H9 (cell line): Measurements from ENCODE around the gene ERC2. TPM values are rescaled to one million over a fixed set of nuclear protein-coding genes. Genes with fewer than 3 reads are reported as not detected.

Experiments
- DNase-seq: peaks from one replicate; pipeline ENCODE4 v3.0.0-alpha.2; 2017
- H2AFZ ChIP-seq: one replicate; pipeline ENCODE4 v1.6.1; 2013; ENCODE audit warnings: mild to moderate bottlenecking, low read length, control low read depth, moderate library complexity
- H2AK5ac ChIP-seq: 2 replicates; pipeline ENCODE4 v1.6.1; 2013; ENCODE audit warnings: low read length, control low read depth, mixed read lengths; ENCODE audit not compliant: insufficient read length
- H2BK120ac ChIP-seq: one replicate; pipeline ENCODE4 v1.6.1; 2013; ENCODE audit warnings: low read depth, mild to moderate bottlenecking, low read length, control low read depth, inconsistent platforms; ENCODE audit not compliant: poor library complexity, severe bottlenecking
- H2BK12ac ChIP-seq: 2 replicates; pipeline ENCODE4 v1.6.1; 2013; ENCODE audit warnings: low read length, control low read depth, mixed read lengths, low read depth; ENCODE audit not compliant: insufficient read length
- H2BK15ac ChIP-seq: 2 replicates; pipeline ENCODE4 v1.6.1; 2013; ENCODE audit warnings: low read depth, low read length, control low read depth
- H2BK20ac ChIP-seq: one replicate; pipeline ENCODE4 v1.6.1; 2013; ENCODE audit warnings: low read depth, mild to moderate bottlenecking, low read length, control low read depth, inconsistent platforms; ENCODE audit not compliant: poor library complexity, severe bottlenecking
- H2BK5ac ChIP-seq: 2 replicates; pipeline ENCODE4 v1.6.1; 2013; ENCODE audit warnings: low read length, control low read depth, mixed read lengths; ENCODE audit not compliant: insufficient read length
- H3K14ac ChIP-seq: 2 replicates; pipeline ENCODE4 v1.6.1; 2013; ENCODE audit warnings: low read length, control low read depth; ENCODE audit not compliant: insufficient read depth
- H3K18ac ChIP-seq: 2 replicates; pipeline ENCODE4 v1.6.1; 2013; ENCODE audit warnings: low read depth, mild to moderate bottlenecking, mixed read lengths, low read length, control low read depth; ENCODE audit not compliant: insufficient read length
- H3K23ac ChIP-seq: 2 replicates; pipeline ENCODE4 v1.6.1; 2013; ENCODE audit warnings: low read length, control low read depth, mixed read lengths, low read depth; ENCODE audit not compliant: insufficient read length
- H3K23me2 ChIP-seq: 2 replicates; pipeline ENCODE4 v1.6.1; 2013; ENCODE audit warnings: low read depth, mild to moderate bottlenecking, mixed read lengths, low read length, control low read depth; ENCODE audit not compliant: insufficient read length, poor library complexity, severe bottlenecking
- H3K27ac ChIP-seq: 2 replicates; pipeline ENCODE4 v1.5.1; 2013; ENCODE audit warnings: low read length, control low read depth, mixed read lengths, low read depth; ENCODE audit not compliant: insufficient read length
- H3K27me3 ChIP-seq: 2 replicates; pipeline ENCODE4 v1.6.1; 2013; ENCODE audit warnings: low read length, control low read depth, inconsistent platforms; ENCODE audit not compliant: insufficient read depth
- H3K4ac ChIP-seq: 2 replicates; pipeline ENCODE4 v1.6.1; 2013; ENCODE audit warnings: low read depth, mild to moderate bottlenecking, control low read depth, inconsistent platforms, low read length, moderate library complexity
- H3K4me1 ChIP-seq: 2 replicates; pipeline ENCODE4 v1.6.1; 2013; ENCODE audit warnings: low read length, control low read depth, inconsistent platforms; ENCODE audit not compliant: insufficient read depth
- H3K4me2 ChIP-seq: 2 replicates; pipeline ENCODE4 v1.6.1; 2013; ENCODE audit warnings: low read length, control low read depth, mixed read lengths; ENCODE audit not compliant: insufficient read length, insufficient read depth
- H3K56ac ChIP-seq: 2 replicates; pipeline ENCODE4 v1.6.1; 2013; ENCODE audit warnings: low read depth, mild to moderate bottlenecking, mixed read lengths, low read length, control low read depth; ENCODE audit not compliant: insufficient read length
- H3K79me1 ChIP-seq: 2 replicates; pipeline ENCODE4 v1.6.1; 2013; ENCODE audit warnings: low read depth, mild to moderate bottlenecking, moderate library complexity, low read length, control low read depth, inconsistent platforms; ENCODE audit not compliant: insufficient read depth, poor library complexity, severe bottlenecking
- H3K79me2 ChIP-seq: 2 replicates; pipeline ENCODE4 v1.6.1; 2013; ENCODE audit warnings: low read length, control low read depth, inconsistent platforms; ENCODE audit not compliant: insufficient read depth
- H3K9ac ChIP-seq: 2 replicates; pipeline ENCODE4 v1.6.1; 2013; ENCODE audit warnings: low read length, control low read depth, mixed read lengths; ENCODE audit not compliant: insufficient read length; ENCODE audit errors: extremely low read depth
- H3K9me3 ChIP-seq: one replicate; pipeline ENCODE4 v1.6.1; 2013; ENCODE audit warnings: low read depth, low read length, inconsistent platforms; ENCODE audit not compliant: control insufficient read depth
- H3T11ph ChIP-seq: one replicate; pipeline ENCODE4 v1.6.1; 2013; ENCODE audit warnings: mild to moderate bottlenecking, low read length, control low read depth, inconsistent platforms
- H4K20me1 ChIP-seq: one replicate; pipeline ENCODE4 v1.6.1; 2013; ENCODE audit not compliant: control insufficient read depth, insufficient read length, insufficient read depth
- H4K5ac ChIP-seq: 2 replicates; pipeline ENCODE4 v1.6.1; 2013; ENCODE audit warnings: low read depth, mild to moderate bottlenecking, mixed read lengths, low read length, control low read depth; ENCODE audit not compliant: insufficient read length
- H4K8ac ChIP-seq: replicated peaks from 2 replicates; pipeline ENCODE4 v1.6.1; 2013; ENCODE audit warnings: low read length, control low read depth, mixed read lengths, low read depth; ENCODE audit not compliant: insufficient read length
- H4K91ac ChIP-seq: 2 replicates; pipeline ENCODE4 v1.6.1; 2013; ENCODE audit warnings: low read depth, mild to moderate bottlenecking, moderate library complexity, mixed read lengths, low read length, control low read depth; ENCODE audit not compliant: insufficient read length
- H3K27ac Mint-ChIP-seq, 3 experiments: 2 replicates in 2 of 3; 3 replicates in 1 of 3; pipeline ENCODE4 v1.8.0; 2020 to 2021; ENCODE audit warnings: mixed read lengths in 3 of 3, mild to moderate bottlenecking in 1 of 3, moderate library complexity in 1 of 3
- H3K27me3 Mint-ChIP-seq: 2 replicates; pipeline ENCODE4 v1.8.0; 2021; ENCODE audit warnings: low read depth, mild to moderate bottlenecking, moderate library complexity, mixed read lengths
- H3K36me3 Mint-ChIP-seq, 3 experiments: 2 replicates in 2 of 3; 3 replicates in 1 of 3; pipeline ENCODE4 v1.8.0; 2020 to 2021; ENCODE audit warnings: low read depth in 3 of 3, mixed read lengths in 3 of 3; ENCODE audit not compliant: insufficient read depth in 1 of 3
- H3K4me1 Mint-ChIP-seq, 2 experiments: 2 replicates each; pipeline ENCODE4 v1.8.0; 2020; ENCODE audit warnings: mixed read lengths in 2 of 2
- H3K4me3 Mint-ChIP-seq, 2 experiments: 2 replicates in 1 of 2; 3 replicates in 1 of 2; pipeline ENCODE4 v1.8.0; 2020 to 2021; ENCODE audit warnings: mild to moderate bottlenecking in 2 of 2, mixed read lengths in 2 of 2, moderate library complexity in 1 of 2
- H3K9me3 Mint-ChIP-seq, 2 experiments: 2 replicates in 1 of 2; 3 replicates in 1 of 2; pipeline ENCODE4 v1.8.0; 2020; ENCODE audit warnings: mild to moderate bottlenecking in 2 of 2, mixed read lengths in 2 of 2, moderate library complexity in 1 of 2
- WGBS: extraction: QIAGEN DNeasy Blood & Tissue Kit; methylation state at CpG from one replicate; pipeline ENCODE4 v1.1.7; 2013; ENCODE audit warnings: missing lambda C conversion rate, low lambda C conversion rate, mixed read lengths; ENCODE audit not compliant: insufficient read length; ENCODE audit errors: extremely low coverage; 5-methylcytosine and 5-hydroxymethylcytosine counted together
- total RNA-seq: library from RNA; stranded (reverse); gene quantifications from 2 replicates; pipeline ENCODE4 v1.2.1, GENCODE V29; 2021
- TF ChIP-seq, protein P1 (sequence below): fragments of 200-600 bp; sonication (generic); conservative IDR thresholded peaks from 3 replicates; pipeline ENCODE4 v1.8.0; 2021; ENCODE audit warnings: antibody characterized with exemption, mild to moderate bottlenecking

ERC2 gene
- total RNA-seq, 1 experiment from 2014 or later: 15.4 TPM

DNA sequence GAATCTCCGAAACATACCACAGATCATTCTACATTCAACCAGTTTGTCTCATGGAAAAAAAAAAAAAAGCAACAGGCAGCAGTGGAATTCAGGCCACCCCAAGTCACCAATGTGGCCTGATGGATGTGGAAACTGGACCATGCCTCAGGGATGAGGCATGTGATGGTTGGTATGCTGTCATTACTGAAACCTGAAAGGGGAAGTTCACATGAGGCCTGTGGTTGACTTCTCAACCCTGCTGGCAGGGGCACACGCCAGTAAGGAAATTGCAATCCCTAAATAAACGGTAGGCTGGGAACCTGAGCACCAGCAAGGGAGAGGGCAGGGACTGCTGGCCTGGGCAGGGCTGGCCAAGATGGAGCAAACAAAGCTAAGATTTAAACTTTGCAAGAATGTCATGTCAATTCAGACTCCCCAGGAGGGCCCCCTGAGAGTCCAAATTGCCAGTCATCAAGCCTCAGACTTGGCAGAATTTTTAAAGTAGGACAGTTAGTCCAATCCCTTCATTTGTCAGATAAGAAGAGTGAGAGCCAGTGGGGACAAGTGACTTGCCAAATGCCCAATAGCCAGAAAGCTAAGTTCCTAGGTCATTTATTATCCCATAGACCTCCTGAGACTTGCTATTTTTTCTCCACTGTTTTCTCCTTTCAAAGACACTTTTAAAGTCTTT lies 310.4 kb downstream of the ERC2 start:
- Histone ChIP-seq H2BK15ac (no peak overlapping the region), H2BK12ac (no peak overlapping the region), H2BK20ac (no peak overlapping the region), H3K9me3 (no peaks in the 10 kb centered on the region), H3K27me3 (no peaks in the 10 kb centered on the region), H3K27ac (no peak overlapping the region), H3K9ac (no peak overlapping the region), H3K4me1 (no peaks in the 10 kb centered on the region), H3K79me2 (no peaks in the 10 kb centered on the region), H2BK5ac (no peak overlapping the region), H4K20me1 (no peaks in the 10 kb centered on the region), H3K18ac (no peak overlapping the region), H2BK120ac (no peak overlapping the region), H3K14ac (no peak overlapping the region), H3K79me1 (no peaks in the 10 kb centered on the region), H3K23me2 (no peaks in the 10 kb centered on the region), H3K4me2 (no peak overlapping the region), H3K4ac (no peak overlapping the region), H3K56ac (no peak overlapping the region), H3K23ac (no peak overlapping the region), H2AFZ (no peak overlapping the region), H4K91ac (no peak overlapping the region), H4K5ac (no peak overlapping the region), H2AK5ac (no peak overlapping the region), H3T11ph (no peak overlapping the region), H4K8ac (no peak overlapping the region)
- H3K4me3 Mint-ChIP-seq: no peak overlapping the region
- H3K36me3 Mint-ChIP-seq: peaks cover 9 to 14% (median 13%) of the 10 kb centered on the region in 3 experiments
- no peak for DNase-seq
- H3K9me3 Mint-ChIP-seq: peaks cover 15% of the 10 kb centered on the region in 2 experiments
- TF ChIP-seq, protein P1, sequence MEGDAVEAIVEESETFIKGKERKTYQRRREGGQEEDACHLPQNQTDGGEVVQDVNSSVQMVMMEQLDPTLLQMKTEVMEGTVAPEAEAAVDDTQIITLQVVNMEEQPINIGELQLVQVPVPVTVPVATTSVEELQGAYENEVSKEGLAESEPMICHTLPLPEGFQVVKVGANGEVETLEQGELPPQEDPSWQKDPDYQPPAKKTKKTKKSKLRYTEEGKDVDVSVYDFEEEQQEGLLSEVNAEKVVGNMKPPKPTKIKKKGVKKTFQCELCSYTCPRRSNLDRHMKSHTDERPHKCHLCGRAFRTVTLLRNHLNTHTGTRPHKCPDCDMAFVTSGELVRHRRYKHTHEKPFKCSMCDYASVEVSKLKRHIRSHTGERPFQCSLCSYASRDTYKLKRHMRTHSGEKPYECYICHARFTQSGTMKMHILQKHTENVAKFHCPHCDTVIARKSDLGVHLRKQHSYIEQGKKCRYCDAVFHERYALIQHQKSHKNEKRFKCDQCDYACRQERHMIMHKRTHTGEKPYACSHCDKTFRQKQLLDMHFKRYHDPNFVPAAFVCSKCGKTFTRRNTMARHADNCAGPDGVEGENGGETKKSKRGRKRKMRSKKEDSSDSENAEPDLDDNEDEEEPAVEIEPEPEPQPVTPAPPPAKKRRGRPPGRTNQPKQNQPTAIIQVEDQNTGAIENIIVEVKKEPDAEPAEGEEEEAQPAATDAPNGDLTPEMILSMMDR: no peak
- H3K27me3 Mint-ChIP-seq: no peaks in the 10 kb centered on the region; the same call in 1 of the 2 replicates
- peaks cover 12 to 13% of the 10 kb centered on the region in 2 experiments for H3K4me1 Mint-ChIP-seq
- no CpG with 5 or more reads among the region's 3 CpGs for WGBS
- peak overlapping the region in 1 of 3 experiments; percentile 60; a peak in 2 of 7 replicates for H3K27ac Mint-ChIP-seq
